Activated CD4-positive, alpha-beta T cell treated with anti-CD3 and anti-CD28 coated beads for 4 hours (primary cell): Measurements from ENCODE around the gene SPIC.

Experiments
- DNase-seq, 2 donors: peaks; one replicate each; pipeline ENCODE4 v3.0.0-alpha.2; 2020

The SPIC gene

GRCh38 chr12:101536069-101536674, 61.0 kb downstream of the SPIC start:
- DNase-seq, result no peak
